HS-27A (cell line): Measurements from ENCODE around the gene BSND.
"Not testable (repeated sequence)": the region's sequence is repeated elsewhere in the genome, so short reads cannot be mapped to it uniquely, and the experiment has no call there.

Experiments
- DNase-seq: peaks from one replicate; pipeline ENCODE4 v3.0.0-alpha.2; 2012; ENCODE audit warnings: low read depth, missing footprints

Gene BSND

GRCh38 chr1:54998677-54999076 lies at the start of gene BSND:
Gene BSND, plus strand, starts transcription at chr1:54998933. Its CDS starts 254 bp downstream, at chr1:54999187.
- no peak for DNase-seq

GRCh38 chr1:54949053-54949452 lies 49.7 kb upstream of the BSND start:
- no peak for DNase-seq

GRCh38 chr1:54950006-54950368 lies 48.7 kb upstream of the BSND start:
- DNase-seq = no peak

- DNase-seq = peak; percentile 59
Measured at GRCh38 chr1:54950369-54951163, 48.2 kb upstream of the BSND start.

- no peak for DNase-seq
Measured at GRCh38 chr1:54951810-54952226, 46.9 kb upstream of the BSND start.

- no peak for DNase-seq
Measured at GRCh38 chr1:54952950-54953718, 45.6 kb upstream of the BSND start.

GRCh38 chr1:54953846-54954245 lies 44.9 kb upstream of the BSND start:
- DNase-seq = no peak

GRCh38 chr1:54955359-54955758 lies 43.4 kb upstream of the BSND start:
- DNase-seq = peak; percentile 74

GRCh38 chr1:54956726-54957125 lies 42.0 kb upstream of the BSND start:
- DNase-seq = no peak

- DNase-seq = no peak
Measured at GRCh38 chr1:54959241-54959640, 39.5 kb upstream of the BSND start.

- DNase-seq = no peak
Measured at GRCh38 chr1:54962612-54963395, 35.9 kb upstream of the BSND start.

- not testable (repeated sequence) for DNase-seq
Measured at GRCh38 chr1:54963829-54964228, 34.9 kb upstream of the BSND start.

GRCh38 chr1:54965624-54966340 lies 33.0 kb upstream of the BSND start:
- no peak for DNase-seq

- no peak for DNase-seq
Measured at GRCh38 chr1:54967372-54967771, 31.4 kb upstream of the BSND start.

GRCh38 chr1:54968551-54968950 lies 30.2 kb upstream of the BSND start:
- no peak for DNase-seq

GRCh38 chr1:54969879-54970278 lies 28.9 kb upstream of the BSND start:
- no peak for DNase-seq

- DNase-seq = no peak
Measured at GRCh38 chr1:54970901-54971300, 27.8 kb upstream of the BSND start.

GRCh38 chr1:54971317-54971791 lies 27.4 kb upstream of the BSND start:
- no peak for DNase-seq

GRCh38 chr1:54972436-54972835 lies 26.3 kb upstream of the BSND start:
- no peak for DNase-seq

GRCh38 chr1:54973205-54973921 lies 25.4 kb upstream of the BSND start:
- no peak for DNase-seq
